H1 (cell line): ENCODE data around the gene EPHB6. TPM values are rescaled to one million over a fixed set of nuclear protein-coding genes. Genes with fewer than 3 reads are reported as not detected.

Experiments used
- CTCF ChIA-PET: fragments of 300-600 bp; sonication (Branson Sonifier 250); formaldehyde crosslinking; loops from one replicate; lab custom pipeline; 2021; ENCODE audit not compliant: partially characterized antibody; lab: Charles Lee
- POLR2A ChIA-PET: fragments of 300-600 bp; sonication (Branson Sonifier 250); formaldehyde crosslinking; loops from one replicate; lab custom pipeline; 2021; ENCODE audit warnings: inconsistent platforms; ENCODE audit not compliant: partially characterized antibody; lab: Charles Lee
- DNase-seq, 2 experiments: peaks; one replicate each; pipeline versions ENCODE4 v3.0.0 to v3.0.0-alpha.2; 2010 to 2022; ENCODE audit warnings: low spot score in 2 of 2, low read depth in 1 of 2, mixed read lengths in 1 of 2
- FAIRE-seq: peaks from 2 replicates; lab custom pipeline; 2011; peaks lifted over from hg19 to GRCh38; lab: Jason Lieb, UNC
- H2AFZ ChIP-seq: 2 replicates; pipeline ENCODE4 v1.8.1; 2012; ENCODE audit warnings: low read length, inconsistent platforms
- H2AK5ac ChIP-seq: 2 replicates; pipeline ENCODE4 v1.6.1; 2013; ENCODE audit warnings: low read depth, low read length
- H2BK120ac ChIP-seq: replicated peaks from 2 replicates; pipeline ENCODE3; 2013; ENCODE audit warnings: low read depth, low read length, inconsistent platforms
- H2BK12ac ChIP-seq: 2 replicates; pipeline ENCODE4 v1.6.1; 2013; ENCODE audit warnings: low read depth, low read length
- H2BK15ac ChIP-seq: 2 replicates; pipeline ENCODE4 v1.6.1; 2013; ENCODE audit warnings: low read length
- H2BK20ac ChIP-seq: 2 replicates; pipeline ENCODE4 v1.6.1; 2013; ENCODE audit warnings: low read length
- H2BK5ac ChIP-seq: 2 replicates; pipeline ENCODE4 v1.6.1; 2013; ENCODE audit warnings: low read depth, low read length
- H3K14ac ChIP-seq: 2 replicates; pipeline ENCODE4 v1.6.1; 2013; ENCODE audit warnings: inconsistent platforms; ENCODE audit not compliant: insufficient read length
- H3K18ac ChIP-seq: 2 replicates; pipeline ENCODE4 v1.6.1; 2013; ENCODE audit warnings: low read length; ENCODE audit errors: extremely low read depth
- H3K23ac ChIP-seq: 2 replicates; pipeline ENCODE4 v1.6.1; 2013; ENCODE audit warnings: inconsistent platforms; ENCODE audit not compliant: insufficient read length
- H3K23me2 ChIP-seq: 2 replicates; pipeline ENCODE4 v1.6.1; 2013; ENCODE audit warnings: low read depth, low read length
- H3K27ac ChIP-seq: 2 replicates; pipeline ENCODE4 v1.6.1; 2011; ENCODE audit warnings: low read depth, low read length, inconsistent platforms
- H3K27me3 ChIP-seq, 4 experiments: replicated peaks in 1 of 4; 1 replicate in 1 of 4; 2 replicates in 3 of 4; pipeline versions ENCODE4 v1.6.1 to v1.8.1; 2011 to 2013; ENCODE audit warnings: low read length in 3 of 4, mild to moderate bottlenecking in 3 of 4, inconsistent platforms in 2 of 4, mixed read lengths in 2 of 4, moderate library complexity in 1 of 4; ENCODE audit not compliant: control insufficient read depth in 3 of 4, insufficient read depth in 3 of 4; ENCODE audit errors: extremely low read depth in 1 of 4
- H3K36me3 ChIP-seq, 4 experiments: 2 replicates each; pipeline versions ENCODE4 v1.6.1 to v1.8.1; 2011 to 2013; ENCODE audit warnings: mild to moderate bottlenecking in 4 of 4, low read length in 3 of 4, moderate library complexity in 2 of 4, control low read depth in 1 of 4, inconsistent platforms in 1 of 4; ENCODE audit not compliant: insufficient read depth in 4 of 4, control insufficient read depth in 2 of 4
- H3K4ac ChIP-seq: replicated peaks from 2 replicates; pipeline ENCODE3; 2013; ENCODE audit warnings: low read length, low read depth, mixed read lengths, inconsistent platforms; ENCODE audit not compliant: insufficient read length
- H3K4me1 ChIP-seq, 4 experiments: replicated peaks in 1 of 4; 1 replicate in 1 of 4; 2 replicates in 3 of 4; pipeline versions ENCODE4 v1.6.1 to v1.8.1; 2011 to 2013; ENCODE audit warnings: low read length in 3 of 4, inconsistent platforms in 2 of 4, mixed read lengths in 1 of 4; ENCODE audit not compliant: insufficient read depth in 4 of 4, control insufficient read depth in 3 of 4
- H3K4me2 ChIP-seq, 2 experiments: 2 replicates each; pipeline versions ENCODE4 v1.6.1 to v1.8.1; 2011 to 2013; ENCODE audit warnings: low read depth in 2 of 2, low read length in 2 of 2, control low read depth in 1 of 2, inconsistent platforms in 1 of 2, mild to moderate bottlenecking in 1 of 2; ENCODE audit not compliant: insufficient read depth in 1 of 2
- H3K4me3 ChIP-seq, 4 experiments: fragments of 200-600, 300-600 bp in 1 of 4; sonication (generic), shearing (Covaris generic), sonication (Bioruptor Twin) in 1 of 4; 2 replicates each; pipeline versions ENCODE4 v1.5.1 to v1.8.1; 2011 to 2016; ENCODE audit warnings: low read length in 4 of 4, low read depth in 3 of 4, control low read depth in 2 of 4, inconsistent platforms in 2 of 4, mild to moderate bottlenecking in 2 of 4, mixed read lengths in 1 of 4, moderate library complexity in 1 of 4; ENCODE audit not compliant: insufficient read depth in 2 of 4; ENCODE audit errors: extremely low read depth in 1 of 4
- H3K56ac ChIP-seq: replicated peaks from 2 replicates; pipeline ENCODE3; 2013; ENCODE audit warnings: low read depth, mild to moderate bottlenecking, mixed read lengths, low read length, inconsistent platforms; ENCODE audit not compliant: insufficient read length
- H3K79me1 ChIP-seq: 2 replicates; pipeline ENCODE4 v1.6.1; 2013; ENCODE audit warnings: low read depth, low read length, control low read depth
- H3K79me2 ChIP-seq, 2 experiments: 2 replicates each; pipeline versions ENCODE4 v1.6.1 to v1.8.1; 2012 to 2013; ENCODE audit warnings: low read length in 2 of 2, mild to moderate bottlenecking in 2 of 2, inconsistent platforms in 1 of 2; ENCODE audit not compliant: insufficient read depth in 2 of 2, control insufficient read depth in 1 of 2
- H3K9ac ChIP-seq, 4 experiments: replicated peaks in 1 of 4; 1 replicate in 1 of 4; 2 replicates in 3 of 4; pipeline versions ENCODE4 v1.6.1 to v1.8.1; 2011 to 2013; ENCODE audit warnings: low read depth in 3 of 4, low read length in 3 of 4, control low read depth in 2 of 4, mild to moderate bottlenecking in 2 of 4, moderate library complexity in 2 of 4, inconsistent platforms in 1 of 4; ENCODE audit errors: extremely low read depth in 1 of 4
- H3K9me3 ChIP-seq, 2 experiments: 2 replicates each; pipeline versions ENCODE4 v1.6.1 to v1.8.1; 2012 to 2013; ENCODE audit warnings: mild to moderate bottlenecking in 2 of 2, moderate library complexity in 2 of 2, control low read depth in 1 of 2, inconsistent platforms in 1 of 2, low read depth in 1 of 2, low read length in 1 of 2, mixed read lengths in 1 of 2; ENCODE audit not compliant: insufficient read depth in 2 of 2
- H4K20me1 ChIP-seq, 2 experiments: replicated peaks in 1 of 2; 2 replicates each; pipeline versions ENCODE3 to v1.8.1; 2011 to 2013; ENCODE audit warnings: inconsistent platforms in 2 of 2, low read length in 2 of 2, mild to moderate bottlenecking in 1 of 2; ENCODE audit not compliant: insufficient read depth in 2 of 2, control insufficient read depth in 1 of 2
- H4K5ac ChIP-seq: 2 replicates; pipeline ENCODE4 v1.6.1; 2013; ENCODE audit warnings: low read length, low read depth, mixed read lengths, inconsistent platforms; ENCODE audit not compliant: insufficient read length
- H4K8ac ChIP-seq: 2 replicates; pipeline ENCODE4 v1.8.0; 2013; ENCODE audit warnings: mild to moderate bottlenecking, moderate library complexity, low read length, inconsistent platforms; ENCODE audit not compliant: insufficient read depth; ENCODE audit errors: extremely low read depth
- H4K91ac ChIP-seq: replicated peaks from 2 replicates; pipeline ENCODE3; 2013; ENCODE audit warnings: low read length, mixed read lengths, inconsistent platforms; ENCODE audit not compliant: insufficient read length
- CBX8 ChIP-seq: fragments of 300-800, 300-1000 bp; sonication (generic); IDR thresholded peaks from 2 replicates; pipeline ENCODE4 v1.7.1; 2016; ENCODE audit warnings: low read depth, low read length, borderline replicate concordance
- CEBPB ChIP-seq: IDR thresholded peaks from 2 replicates; pipeline ENCODE4 v1.6.1; 2012; ENCODE audit warnings: low read depth, low read length
- HDAC2 ChIP-seq, 2 experiments: fragments of 300-600 bp in 1 of 2; sonication (generic) in 1 of 2; IDR thresholded peaks; 2 replicates each; pipeline ENCODE4 v1.6.1; 2011 to 2012; ENCODE audit warnings: low read depth in 2 of 2, low read length in 2 of 2, mild to moderate bottlenecking in 2 of 2, moderate library complexity in 2 of 2, borderline replicate concordance in 1 of 2, inconsistent platforms in 1 of 2
- JUND ChIP-seq: IDR thresholded peaks from 2 replicates; pipeline ENCODE4 v1.6.1; 2011; ENCODE audit warnings: mild to moderate bottlenecking, improper control_type of control experiment, low read length
- KDM4A ChIP-seq: IDR thresholded peaks from one replicate; pipeline ENCODE4 v1.7.1; 2012; ENCODE audit warnings: low read depth, mild to moderate bottlenecking, moderate library complexity, low read length, inconsistent platforms; ENCODE audit not compliant: severe bottlenecking
- PHF8 ChIP-seq: fragments of 200-600 bp; sonication (generic); conservative IDR thresholded peaks from 2 replicates; pipeline ENCODE4 v1.7.1; 2012; ENCODE audit warnings: low read depth, mild to moderate bottlenecking, inconsistent platforms, low read length, moderate library complexity
- SP1 ChIP-seq: IDR thresholded peaks from 2 replicates; pipeline ENCODE4 v1.6.1; 2011; ENCODE audit warnings: low read depth, low read length
- WGBS, 2 experiments: shearing (Covaris generic) in 1 of 2; methylation state at CpG; one replicate each; pipeline versions ENCODE4 v1.1.6 to v1.1.7; 2013 to 2015; ENCODE audit warnings: low lambda C conversion rate in 2 of 2, mixed read lengths in 2 of 2, inconsistent platforms in 1 of 2, low coverage in 1 of 2, missing lambda C conversion rate in 1 of 2; ENCODE audit not compliant: insufficient replicate concordance in 2 of 2, insufficient coverage in 1 of 2, insufficient read length in 1 of 2; ENCODE audit errors: extremely low coverage in 1 of 2, missing lambda C conversion rate in 1 of 2; 5-methylcytosine and 5-hydroxymethylcytosine counted together
- long read RNA-seq, 2 experiments: library from RNA in 1 of 2; library from capped mRNA in 1 of 2; stranded (forward); transcript quantifications; one replicate each; pipeline ENCODE4 v2.0.0, GENCODE V29; 2021; ENCODE audit warnings: inconsistent platforms in 1 of 2
- polyA minus RNA-seq, 3 experiments: library from RNA; depleted of rRNA, polyadenylated mRNA; stranded (reverse); fragments of >200 nt; gene quantifications; 1 replicate in 2 of 3; 2 replicates in 1 of 3; pipeline ENCODE4 v1.2.3, GENCODE V29; 2011
- polyA plus RNA-seq, 7 experiments: library from polyadenylated mRNA; depleted of rRNA in 3 of 7; stranded (reverse) in 5 of 7; unstranded in 2 of 7; fragments of >200 nt in 5 of 7; fragments of 200-250 nt in 2 of 7; gene quantifications; 1 replicate in 5 of 7; 2 replicates in 1 of 7; 4 replicates in 1 of 7; pipeline versions ENCODE4 v1.2.1 to v1.2.3, GENCODE V29; 2011 to 2013; ENCODE audit warnings: missing spikeins in 2 of 7, mixed read lengths in 2 of 7
- total RNA-seq: library from RNA; stranded (reverse); fragmentation: NEBNext Ultra II Directional; extraction: Animal tissue kit (Norgen Biotek cat#: 25700); gene quantifications from 2 replicates; pipeline ENCODE4 v1.2.1, GENCODE V29; 2021
- TF ChIP-seq, protein P1 (sequence below): IDR thresholded peaks from 2 replicates; pipeline ENCODE4 v1.6.1; 2012; ENCODE audit warnings: inconsistent platforms

The EPHB6 gene
- total RNA-seq (19.7 TPM in 2 replicates), polyA plus RNA-seq (2011; rRNA removed) (19.7 and 27.3 TPM in 2 replicates), polyA minus RNA-seq (2011; rRNA and poly(A)+ RNA removed) (10.9 and 16.7 TPM in 2 replicates)
- 19.9 TPM for polyA plus RNA-seq (2011; cell fraction: cytosol; rRNA removed)
- polyA plus RNA-seq (2011; cell fraction: nucleus; rRNA removed), result 78.8 TPM
- 9.1 to 24.6 TPM (median 19.3 TPM) in 4 replicates for polyA plus RNA-seq (2012, experiment 1 of 2)
- polyA plus RNA-seq (2012, experiment 2 of 2), result 11.1 TPM
- 12.7 TPM for polyA plus RNA-seq (2013, experiment 1 of 2)
- 13.6 TPM for polyA plus RNA-seq (2013, experiment 2 of 2)
- polyA minus RNA-seq (2011; cell fraction: cytosol; rRNA and poly(A)+ RNA removed), result 16.1 TPM
- polyA minus RNA-seq (2011; cell fraction: nucleus; rRNA and poly(A)+ RNA removed), result 17.5 TPM
- long read RNA-seq, experiment 1, partial matches to known transcripts, result 8 of 12 reads
- long read RNA-seq, experiment 1, other reads (novel, unspliced or antisense), result 0 of 12 reads
- long read RNA-seq, experiment 2, result 0 reads

DNA sequence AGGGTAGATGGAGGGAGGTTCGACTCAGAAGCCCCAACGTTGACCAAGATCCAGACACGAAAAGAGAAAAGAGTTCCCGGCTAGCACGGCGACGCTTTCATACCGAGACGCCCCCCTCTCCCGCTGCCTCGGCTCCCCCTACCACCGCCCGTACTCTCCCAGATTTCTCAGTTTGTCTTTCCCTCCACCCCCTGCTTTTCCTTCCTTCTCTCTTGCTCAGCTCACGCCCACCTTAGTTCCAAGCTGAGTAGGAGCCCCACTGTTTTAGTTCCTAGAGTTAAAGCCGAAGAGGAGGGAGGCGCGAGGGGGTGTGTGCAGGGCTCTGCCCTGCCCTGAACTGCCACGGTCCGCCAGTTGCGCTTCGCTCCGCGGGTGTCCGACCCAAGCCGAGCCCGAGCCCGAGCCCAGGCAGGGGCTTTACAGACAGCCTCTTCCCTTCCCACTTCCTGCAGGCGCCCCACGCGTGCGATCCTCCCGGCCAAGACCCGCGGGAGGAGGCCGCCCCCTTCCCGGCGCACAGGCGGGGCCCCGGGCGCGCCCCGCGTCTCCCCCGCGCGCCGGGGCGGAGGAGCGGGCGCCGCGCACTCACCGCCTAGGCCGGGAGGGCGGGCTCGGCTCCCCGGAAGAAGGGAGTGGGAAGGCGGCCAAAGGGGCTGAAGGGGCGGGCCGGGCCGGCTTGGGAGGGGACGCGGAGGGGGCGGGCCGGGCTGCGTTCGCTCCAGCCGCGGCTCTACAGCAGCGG, at the start of gene EPHB6:
Gene EPHB6, plus strand, starts transcription at position 705 of the 742 bp plus-strand sequence. CDS start 8,152 bp downstream, outside the sequence.
- FAIRE-seq (no peak), DNase-seq (peak in 1 of 2 experiments; percentile 79)
- no peak within 1 kb of the TSS for H3K56ac ChIP-seq
- H2BK15ac ChIP-seq, result peak within 1 kb of the TSS; percentile 76; the same call in 1 of the 2 replicates
- H4K20me1 ChIP-seq, result peaks cover 0 to 3% of the 10 kb centered on the region in 2 experiments
- no peak within 1 kb of the TSS for H3K4ac ChIP-seq
- H3K27ac ChIP-seq, result no peak within 1 kb of the TSS
- POLR2A ChIA-PET, result interaction anchor here (1.4 to 1.8 kb wide), 3 partner anchors 9 to 57 kb away, joined by 3 to 4 read pairs (median 4); no protein-coding TSS in a partner anchor
- H3K79me2 ChIP-seq, result no peaks in the 10 kb centered on the region
- H3K23me2 ChIP-seq, result peaks cover 10% of the 10 kb centered on the region; the same call in 1 of the 2 replicates
- H3K9me3 ChIP-seq, result no peaks in the 10 kb centered on the region
- H2BK5ac ChIP-seq, result peak within 1 kb of the TSS; percentile 71; the same call in 1 of the 2 replicates
- CTCF ChIA-PET, result interaction anchor here (0.7 to 3.1 kb wide), 19 partner anchors 12 to 608 kb away, joined by 3 to 107 read pairs (median 5); no protein-coding TSS in a partner anchor
- 2% methylated on average over 20 of the region's 70 CpGs; no CpG with 5 or more reads in 1 of the 2 experiments for WGBS, 2 experiments
- H2AFZ ChIP-seq, result peak within 1 kb of the TSS; percentile 49; the same call in 1 of the 2 replicates
- peak within 1 kb of the TSS; percentile 83 to 97 (median 92) for H3K4me3 ChIP-seq
- no peak within 1 kb of the TSS for H2BK120ac ChIP-seq
- no peak within 1 kb of the TSS for H4K5ac ChIP-seq
- peak within 1 kb of the TSS; percentile 9 for H4K91ac ChIP-seq
- H3K23ac ChIP-seq, result no peak within 1 kb of the TSS
- peak within 1 kb of the TSS; percentile 44 for H3K18ac ChIP-seq
- H3K4me2 ChIP-seq, result peak within 1 kb of the TSS; percentile 86 to 88
- H2AK5ac ChIP-seq, result no peak within 1 kb of the TSS
- H4K8ac ChIP-seq, result no peak within 1 kb of the TSS
- peaks cover 0 to 12% (median 6%) of the 10 kb centered on the region in 4 experiments; a peak in 4 of 7 replicates for H3K27me3 ChIP-seq
- H3K14ac ChIP-seq, result no peak within 1 kb of the TSS
- peak within 1 kb of the TSS; percentile 39; the same call in 1 of the 2 replicates for H2BK12ac ChIP-seq
- H3K4me1 ChIP-seq, result peaks cover 0 to 12% (median 4%) of the 10 kb centered on the region in 4 experiments; a peak in 4 of 7 replicates
- peak within 1 kb of the TSS; percentile 13 to 49 (median 32); a peak in 6 of 7 replicates for H3K9ac ChIP-seq
- no peaks in the 10 kb centered on the region for H3K36me3 ChIP-seq
- H2BK20ac ChIP-seq, result peak within 1 kb of the TSS; percentile 27; the same call in 1 of the 2 replicates
- no peaks in the 10 kb centered on the region for H3K79me1 ChIP-seq
- TF ChIP-seq PHF8 (peak; percentile 43), JUND (no peak), CEBPB (no peak), HDAC2 (IDR thresholded peaks at IDR 0.05; ENCODE audit: borderline replicate concordance in 1 of 2, low read depth in 2 of 2, low read length in 2 of 2) (peak in 1 of 2 experiments; percentile 36; a peak in 1 of 4 replicates), KDM4A (peak; percentile 62), CBX8 (no peak), SP1 (no peak)
- TF ChIP-seq, protein P1, sequence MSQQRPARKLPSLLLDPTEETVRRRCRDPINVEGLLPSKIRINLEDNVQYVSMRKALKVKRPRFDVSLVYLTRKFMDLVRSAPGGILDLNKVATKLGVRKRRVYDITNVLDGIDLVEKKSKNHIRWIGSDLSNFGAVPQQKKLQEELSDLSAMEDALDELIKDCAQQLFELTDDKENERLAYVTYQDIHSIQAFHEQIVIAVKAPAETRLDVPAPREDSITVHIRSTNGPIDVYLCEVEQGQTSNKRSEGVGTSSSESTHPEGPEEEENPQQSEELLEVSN, result no peak
